ENCODE data around the gene SNRPA. TPM values are rescaled to one million over a fixed set of nuclear protein-coding genes. Genes with fewer than 3 reads are reported as not detected.

SNRPA gene
- total RNA-seq, 2 donors from 2014 or later = 18.7 to 42.2 TPM

- peak in 1 of 7 experiments; percentile 1 for TF ChIP-seq CTCF (IDR thresholded peaks at IDR 0.05)
- peak; percentile 43 to 63 (median 59) for TF ChIP-seq POLR2A (IDR thresholded peaks at IDR 0.05)
- H3K27ac ChIP-seq = peak within 1 kb of the TSS; percentile 86 to 96 (median 91)
- intact Hi-C loops (cut with DNase I) = no loop called here
- H3K9me3 ChIP-seq = no peaks in the 10 kb centered on the region
- H3K27me3 ChIP-seq = no peaks in the 10 kb centered on the region
- H3K36me3 ChIP-seq (replicated peaks in 1 of 2; ENCODE audit: insufficient read depth in 1 of 2, low read depth in 2 of 2) = no peaks in the 10 kb centered on the region
- peaks cover 48% of the 10 kb centered on the region for H3K4me1 ChIP-seq
- ATAC-seq (peak; percentile 91), DNase-seq (peak; percentile 100)
- H3K4me3 ChIP-seq = peak within 1 kb of the TSS; percentile 80 to 86
- WGBS, 2 donors = 0 to 1% methylated on average over 29 to 107 of the region's 110 CpGs
Measured at GRCh38 chr19:40798683-40799557, 47.9 kb downstream of the SNRPA start, which contains the start of gene EGLN2. TSS of gene EGLN2 (plus strand) at chr19:40799191. CDS start at chr19:40800573, 1,382 bp downstream.

GRCh38 chr19:40799558-40800338 lies 48.7 kb downstream of the SNRPA start:
- no peaks in the 10 kb centered on the region for H3K9me3 ChIP-seq
- H3K4me3 ChIP-seq = peak overlapping the region; percentile 80 to 86
- TF ChIP-seq POLR2A (IDR thresholded peaks at IDR 0.05) = no peak
- no peak for TF ChIP-seq CTCF (IDR thresholded peaks at IDR 0.05)
- WGBS, 2 donors = 3 to 4% methylated on average over 36 to 39 of the region's 40 CpGs
- H3K36me3 ChIP-seq (replicated peaks in 1 of 2; ENCODE audit: insufficient read depth in 1 of 2, low read depth in 2 of 2) = no peaks in the 10 kb centered on the region
- DNase-seq (peak in 2 of 4 donors; percentile 42 to 43), ATAC-seq (no peak)
- peak overlapping the region; percentile 86 to 96 (median 91) for H3K27ac ChIP-seq
- no peaks in the 10 kb centered on the region for H3K27me3 ChIP-seq
- peaks cover 57% of the 10 kb centered on the region for H3K4me1 ChIP-seq
- intact Hi-C loops (cut with DNase I) = no loop called here

GRCh38 chr19:40800339-40800996 lies 49.5 kb downstream of the SNRPA start:
- 71 to 73% methylated on average over 13 to 24 of the region's 27 CpGs for WGBS, 2 donors
- peaks cover 64% of the 10 kb centered on the region for H3K4me1 ChIP-seq
- no peaks in the 10 kb centered on the region for H3K27me3 ChIP-seq
- DNase-seq (no peak), ATAC-seq (no peak)
- no peaks in the 10 kb centered on the region for H3K36me3 ChIP-seq (replicated peaks in 1 of 2; ENCODE audit: insufficient read depth in 1 of 2, low read depth in 2 of 2)
- no peaks in the 10 kb centered on the region for H3K9me3 ChIP-seq
- no peak overlapping the region for H3K4me3 ChIP-seq
- intact Hi-C loops (cut with DNase I) = no loop called here
- TF ChIP-seq POLR2A (IDR thresholded peaks at IDR 0.05) = no peak
- TF ChIP-seq CTCF (IDR thresholded peaks at IDR 0.05) = no peak
- peak overlapping the region in 3 of 4 donors; percentile 86 to 96 (median 94) for H3K27ac ChIP-seq

- DNase-seq (peak in 1 of 4 donors; percentile 24), ATAC-seq (no peak)
- intact Hi-C loops (cut with DNase I) = no loop called here
- no peaks in the 10 kb centered on the region for H3K36me3 ChIP-seq (replicated peaks in 1 of 2; ENCODE audit: insufficient read depth in 1 of 2, low read depth in 2 of 2)
- H3K9me3 ChIP-seq = no peaks in the 10 kb centered on the region
- no peak for TF ChIP-seq POLR2A (IDR thresholded peaks at IDR 0.05)
- TF ChIP-seq CTCF (IDR thresholded peaks at IDR 0.05) = no peak
- H3K4me3 ChIP-seq = no peak overlapping the region
- H3K27ac ChIP-seq = no peak overlapping the region
- peaks cover 69% of the 10 kb centered on the region for H3K4me1 ChIP-seq
- H3K27me3 ChIP-seq = no peaks in the 10 kb centered on the region
- WGBS, 2 donors = 83 to 100% methylated on average over 1 to 27 of the region's 27 CpGs
Measured at GRCh38 chr19:40800997-40801377, 50.0 kb downstream of the SNRPA start.

Measured in body of pancreas (tissue), 4 donors.